ENCODE measurements around the gene SULT1B1. TPM values are rescaled to one million over a fixed set of nuclear protein-coding genes. Genes with fewer than 3 reads are reported as not detected.

The SULT1B1 gene
- total RNA-seq, 1 donor from 2014 or later: not detected

DNA sequence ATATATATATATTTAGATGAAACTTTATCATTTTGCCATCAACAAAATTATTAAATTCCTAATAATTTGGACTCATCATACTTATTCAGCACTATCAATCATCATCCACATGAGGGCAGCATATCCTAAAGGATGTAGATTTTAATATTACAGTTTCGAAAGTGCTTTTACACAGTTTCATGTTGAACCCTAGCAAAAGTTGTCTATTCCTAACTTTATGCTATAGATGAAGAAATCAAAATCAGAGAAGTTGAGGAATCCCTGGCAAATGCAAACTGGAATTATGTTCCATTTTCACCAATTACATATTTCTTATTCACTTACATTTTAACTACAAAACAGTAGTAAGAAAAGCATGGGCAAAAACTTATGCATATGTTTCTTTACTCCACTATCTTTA is 70.8 kb downstream of the SULT1B1 start:
- DNase-seq (ENCODE audit: low read depth): no peak
- H3K27me3 ChIP-seq (ENCODE audit: control insufficient read depth, insufficient read depth, low read length): no peaks in the 10 kb centered on the region
- TF ChIP-seq, protein P1, sequence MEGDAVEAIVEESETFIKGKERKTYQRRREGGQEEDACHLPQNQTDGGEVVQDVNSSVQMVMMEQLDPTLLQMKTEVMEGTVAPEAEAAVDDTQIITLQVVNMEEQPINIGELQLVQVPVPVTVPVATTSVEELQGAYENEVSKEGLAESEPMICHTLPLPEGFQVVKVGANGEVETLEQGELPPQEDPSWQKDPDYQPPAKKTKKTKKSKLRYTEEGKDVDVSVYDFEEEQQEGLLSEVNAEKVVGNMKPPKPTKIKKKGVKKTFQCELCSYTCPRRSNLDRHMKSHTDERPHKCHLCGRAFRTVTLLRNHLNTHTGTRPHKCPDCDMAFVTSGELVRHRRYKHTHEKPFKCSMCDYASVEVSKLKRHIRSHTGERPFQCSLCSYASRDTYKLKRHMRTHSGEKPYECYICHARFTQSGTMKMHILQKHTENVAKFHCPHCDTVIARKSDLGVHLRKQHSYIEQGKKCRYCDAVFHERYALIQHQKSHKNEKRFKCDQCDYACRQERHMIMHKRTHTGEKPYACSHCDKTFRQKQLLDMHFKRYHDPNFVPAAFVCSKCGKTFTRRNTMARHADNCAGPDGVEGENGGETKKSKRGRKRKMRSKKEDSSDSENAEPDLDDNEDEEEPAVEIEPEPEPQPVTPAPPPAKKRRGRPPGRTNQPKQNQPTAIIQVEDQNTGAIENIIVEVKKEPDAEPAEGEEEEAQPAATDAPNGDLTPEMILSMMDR (IDR thresholded peaks at IDR 0.05; ENCODE audit: insufficient read depth, low read length, poor library complexity, severe bottlenecking): peak; percentile 20
- H3K36me3 ChIP-seq (ENCODE audit: control insufficient read depth, insufficient read depth, low read length): no peaks in the 10 kb centered on the region
- H3K4me3 ChIP-seq (ENCODE audit: low read depth, low read length): no peak overlapping the region

DNA sequence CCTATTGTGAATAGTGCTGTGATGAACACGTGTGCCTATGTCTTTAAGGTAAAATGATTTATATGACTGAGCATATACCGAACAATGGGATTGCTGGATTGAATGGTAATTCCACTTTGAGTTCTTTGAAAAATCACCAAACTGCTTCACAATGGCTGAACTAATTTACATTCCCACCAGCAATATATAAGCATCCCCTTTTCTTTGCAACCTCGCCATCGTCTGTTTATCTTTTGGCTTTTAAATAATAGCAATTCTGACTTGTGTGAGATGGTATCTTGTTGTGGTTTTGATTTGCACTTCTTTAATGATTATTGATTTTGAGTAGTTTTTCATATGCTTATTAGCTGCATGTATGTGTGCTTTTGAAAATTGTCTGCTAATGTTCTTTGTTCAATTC is 75.6 kb downstream of the SULT1B1 start:
- no peak for DNase-seq (ENCODE audit: low read depth)
- TF ChIP-seq, protein P1 (IDR thresholded peaks at IDR 0.05; ENCODE audit: insufficient read depth, low read length, poor library complexity, severe bottlenecking): no peak
- Histone ChIP-seq H3K27me3 (ENCODE audit: control insufficient read depth, insufficient read depth, low read length) (no peaks in the 10 kb centered on the region), H3K4me3 (ENCODE audit: low read depth, low read length) (no peak overlapping the region), H3K36me3 (ENCODE audit: control insufficient read depth, insufficient read depth, low read length) (no peaks in the 10 kb centered on the region)

Other genes starting within 250 kb of the SULT1B1 start
- gene UGT2A2, start 121.0 kb downstream of the SULT1B1 start, total RNA-seq: not detected in 2 replicates
- not detected in 2 replicates for gene UGT2A1, start 107.4 kb downstream of the SULT1B1 start, total RNA-seq
- not detected in 2 replicates for gene SULT1E1, start 99.5 kb upstream of the SULT1B1 start, total RNA-seq
- not detected in 2 replicates for gene CSN1S1, start 170.4 kb upstream of the SULT1B1 start, total RNA-seq
- not detected in 2 replicates for gene CSN2, start 205.1 kb upstream of the SULT1B1 start, total RNA-seq
- gene STATH, start 235.3 kb upstream of the SULT1B1 start, total RNA-seq: not detected in 2 replicates